Activated gamma-delta T cell treated with anti-CD3 and anti-CD28 coated beads, Interleukin-2, amount 50 U/mL, for 16 hours (primary cell): Measurements from ENCODE around the gene SAPCD2.
"Not testable (repeated sequence)": the region's sequence is repeated elsewhere in the genome, so short reads cannot be mapped to it uniquely, and the experiment has no call there.

Source experiments
- DNase-seq: peaks from one replicate; pipeline ENCODE4 v3.0.0-alpha.2; 2020; ENCODE audit warnings: low read depth

Gene SAPCD2

DNA sequence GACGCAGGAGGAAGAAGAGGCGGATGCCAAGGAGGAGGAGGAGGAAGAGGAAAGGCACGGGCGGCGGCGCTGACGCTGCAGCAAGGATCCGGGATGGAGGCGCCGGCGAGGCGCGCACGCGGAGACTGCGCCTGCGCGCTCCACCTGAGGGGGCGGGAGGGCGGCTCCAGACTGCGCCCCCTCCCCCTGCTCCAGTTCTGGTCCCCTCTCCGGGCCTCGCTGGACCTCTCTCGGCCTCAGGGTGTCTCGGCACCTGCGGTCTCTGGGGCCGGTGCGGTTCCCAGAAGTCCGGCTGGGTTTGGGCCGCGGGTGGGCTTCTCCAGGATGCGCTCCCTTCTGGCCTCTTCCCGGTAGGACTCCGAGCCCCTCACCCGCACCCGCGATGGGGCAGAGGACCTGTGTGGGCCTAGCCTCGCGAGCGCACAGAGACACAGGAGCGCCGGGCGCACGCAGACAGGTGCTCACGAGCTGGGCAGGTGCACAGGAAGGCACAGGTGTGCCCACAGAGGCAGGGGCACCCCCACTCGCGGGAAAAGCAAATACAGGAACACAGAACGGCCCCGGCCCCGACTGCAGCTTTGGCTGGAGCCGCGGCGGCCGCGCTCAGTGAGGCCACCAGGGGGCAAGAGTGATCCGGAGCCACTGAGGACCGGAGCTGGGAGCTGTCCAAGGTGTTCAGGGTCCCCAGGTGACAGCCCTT, 24.1 kb downstream of the SAPCD2 start, which contains the start of gene NPDC1:
Gene NPDC1, minus strand, starts transcription at position 90 of the 700 bp plus-strand sequence. CDS start 188 bp downstream, outside the sequence.
- DNase-seq, result peak; percentile 76

DNA sequence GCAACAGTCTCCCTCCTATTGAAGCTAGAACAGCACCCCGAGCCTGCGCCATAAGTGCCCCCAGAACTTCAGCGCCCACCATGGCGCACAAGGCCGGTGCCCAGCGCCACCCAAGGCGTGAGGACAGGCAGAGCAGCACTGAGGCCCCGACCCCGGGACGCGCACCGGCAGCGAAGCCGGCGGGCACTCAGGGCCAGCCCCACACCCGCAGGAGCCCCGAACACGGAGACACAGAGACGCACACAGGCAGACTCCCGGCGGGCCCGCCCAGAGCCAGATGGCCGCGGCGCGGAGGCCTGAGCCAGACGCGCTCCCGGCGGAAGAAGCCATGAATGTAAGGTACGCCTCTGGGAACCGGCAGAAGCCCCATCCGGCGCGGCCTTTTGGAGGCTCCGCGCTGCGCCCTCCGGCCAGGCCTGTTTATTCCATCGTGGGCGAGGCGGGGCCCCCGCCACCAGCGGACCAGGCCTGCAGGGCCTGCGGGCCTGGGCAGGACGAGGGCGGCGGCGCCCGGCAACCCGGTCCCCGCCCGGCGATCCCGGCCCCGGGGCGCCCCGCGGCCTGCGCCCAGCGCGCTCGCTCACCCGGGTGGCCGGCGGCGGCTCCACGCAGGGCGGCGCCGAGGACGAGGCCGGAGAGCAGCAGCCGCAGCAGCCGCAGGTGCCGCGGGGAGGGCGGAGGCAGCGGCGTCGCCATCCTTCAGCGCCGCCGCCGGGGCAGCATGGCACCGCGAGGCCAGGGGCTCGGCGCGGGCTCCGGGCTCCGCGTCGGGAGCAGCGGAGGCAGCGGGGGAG, 24.9 kb downstream of the SAPCD2 start:
- DNase-seq, result no peak

DNA sequence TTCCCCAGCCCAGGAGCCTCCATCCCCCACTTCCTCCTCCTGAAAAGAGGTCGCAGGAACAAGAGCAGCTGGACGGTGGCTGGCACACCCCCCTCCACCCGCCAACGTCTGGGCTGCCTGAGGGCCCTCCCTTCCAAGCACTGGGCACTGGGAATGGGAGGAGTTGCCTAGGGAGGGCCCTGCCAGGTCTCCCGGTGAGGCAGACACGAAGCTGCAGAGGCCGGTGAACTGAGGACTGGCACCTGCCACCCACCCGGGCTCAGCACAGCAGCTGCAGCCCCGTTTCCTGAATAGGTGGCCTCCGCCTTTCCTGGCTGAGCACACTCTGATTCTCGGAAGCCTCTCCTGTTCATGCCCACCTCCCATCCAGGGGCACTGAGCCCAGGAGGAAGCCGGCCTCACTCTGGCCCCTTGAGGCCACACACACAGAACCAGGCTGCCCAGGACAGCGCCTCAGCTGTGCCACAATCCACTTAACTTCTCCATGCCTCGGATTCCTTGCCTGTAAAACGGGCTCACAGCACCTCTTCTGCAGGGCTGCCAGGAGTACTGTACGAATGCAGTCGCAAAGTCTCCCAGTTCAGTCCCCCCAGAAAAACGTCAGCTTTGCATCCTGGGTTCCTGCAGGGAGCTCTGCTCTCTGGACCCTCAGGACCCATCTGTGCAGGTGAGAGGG, 25.7 kb downstream of the SAPCD2 start:
- DNase-seq, result no peak

DNA sequence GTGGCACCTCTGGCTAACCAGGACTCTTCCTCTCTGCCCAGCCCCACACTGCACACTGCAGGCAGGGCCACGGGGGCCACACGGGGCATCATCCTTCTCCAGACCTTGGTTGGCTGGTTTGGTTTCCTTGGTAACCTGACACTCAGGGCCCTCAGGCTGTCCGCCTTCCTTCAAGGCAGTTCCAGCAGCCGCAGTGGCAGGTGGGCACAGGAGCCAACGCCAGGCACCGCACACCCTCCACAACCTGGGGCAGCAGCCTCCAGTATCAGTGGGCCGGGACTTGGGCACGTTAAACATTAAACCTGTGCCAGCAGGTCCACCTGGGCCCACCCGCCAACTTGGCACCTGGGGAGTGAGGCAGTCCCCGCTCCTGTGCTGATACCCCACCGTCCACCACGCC, 26.3 kb downstream of the SAPCD2 start:
- DNase-seq, result no peak

DNA sequence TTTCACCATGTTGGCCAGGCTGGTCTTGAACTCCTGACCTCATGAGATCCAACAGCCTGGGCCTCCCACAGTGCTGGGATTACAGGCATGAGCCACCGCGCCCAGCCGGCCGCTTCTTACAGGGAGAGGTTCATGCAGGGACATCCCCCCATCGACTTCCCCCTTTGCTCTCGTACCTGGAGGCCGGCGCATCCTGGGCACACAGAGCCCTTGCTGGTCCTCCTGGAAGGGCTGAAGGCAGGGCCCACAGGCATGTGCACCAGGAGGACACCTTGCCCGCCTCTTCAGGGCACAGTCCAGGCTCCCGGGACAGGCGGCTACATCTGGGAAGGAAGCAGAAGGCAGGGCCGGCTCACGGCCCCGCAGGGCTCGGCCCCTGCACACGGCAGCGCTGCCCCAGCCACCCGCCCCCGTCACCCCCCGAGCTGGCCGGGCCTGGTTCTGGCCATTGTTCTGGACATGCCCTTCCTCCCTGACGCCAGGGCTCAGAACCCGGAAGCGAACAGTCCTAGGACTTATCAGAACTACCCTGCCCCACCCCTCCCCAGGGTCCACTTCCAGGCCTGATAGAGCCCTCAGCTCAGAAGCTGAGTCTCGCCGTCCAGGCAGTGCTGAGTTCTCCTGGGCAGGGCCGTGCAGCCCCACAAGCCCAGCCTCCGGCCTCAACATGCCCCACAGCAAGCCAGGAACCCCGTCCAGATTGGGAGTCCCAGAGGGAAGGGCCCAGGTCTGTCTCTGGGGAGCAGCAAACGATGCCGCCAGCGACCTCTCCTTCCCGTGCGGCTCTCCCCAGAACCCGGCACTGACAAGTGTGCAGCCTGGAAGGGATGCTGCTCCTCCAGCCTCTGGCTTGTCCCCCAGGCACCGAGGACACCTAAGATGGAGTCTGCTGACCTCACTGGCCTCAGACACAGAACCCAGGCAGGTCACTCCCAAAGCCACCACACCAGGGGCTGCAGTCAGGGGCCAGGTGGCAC, 27.3 kb downstream of the SAPCD2 start:
- no peak for DNase-seq

DNA sequence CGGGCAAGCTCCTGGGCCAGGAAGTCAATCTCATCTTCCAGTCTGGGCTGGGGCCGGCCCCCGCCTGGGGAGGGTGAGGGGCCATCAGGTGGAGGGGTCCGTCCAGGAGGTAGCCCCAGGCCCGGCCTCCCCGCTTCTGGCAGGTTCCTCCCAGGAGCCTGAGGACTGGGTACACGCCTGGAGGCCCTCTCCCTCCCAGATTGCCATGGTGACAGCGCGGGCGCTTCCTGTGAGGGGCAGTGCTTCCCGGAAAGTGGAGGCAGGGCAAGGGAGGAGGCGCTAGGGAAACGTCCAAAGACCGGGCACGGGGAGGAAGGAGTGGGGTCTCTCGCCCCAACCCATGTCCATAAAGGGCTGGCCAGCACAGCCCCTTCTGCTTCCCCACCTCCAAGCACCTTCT, 29.2 kb downstream of the SAPCD2 start:
- no peak for DNase-seq

DNA sequence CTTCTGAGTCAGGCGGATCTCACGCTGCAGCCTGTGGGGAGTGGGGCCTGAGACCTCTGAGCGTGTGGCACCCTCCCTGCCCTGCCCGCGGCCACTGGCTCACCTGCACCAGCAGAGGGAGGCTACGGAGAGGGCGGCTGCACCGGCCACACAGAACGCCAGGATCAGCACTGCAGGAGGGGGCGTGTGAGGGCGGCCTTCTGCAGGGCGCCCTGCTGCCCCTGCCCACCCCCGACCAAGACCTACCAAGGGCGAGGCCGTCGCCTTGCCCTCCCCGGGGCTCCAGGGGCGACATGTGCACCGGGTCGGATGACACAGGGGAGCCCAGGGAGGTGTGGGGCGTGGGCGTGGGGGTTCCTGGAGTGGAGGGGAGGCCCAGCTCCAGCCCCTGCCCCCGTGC, 29.8 kb downstream of the SAPCD2 start:
- no peak for DNase-seq

DNA sequence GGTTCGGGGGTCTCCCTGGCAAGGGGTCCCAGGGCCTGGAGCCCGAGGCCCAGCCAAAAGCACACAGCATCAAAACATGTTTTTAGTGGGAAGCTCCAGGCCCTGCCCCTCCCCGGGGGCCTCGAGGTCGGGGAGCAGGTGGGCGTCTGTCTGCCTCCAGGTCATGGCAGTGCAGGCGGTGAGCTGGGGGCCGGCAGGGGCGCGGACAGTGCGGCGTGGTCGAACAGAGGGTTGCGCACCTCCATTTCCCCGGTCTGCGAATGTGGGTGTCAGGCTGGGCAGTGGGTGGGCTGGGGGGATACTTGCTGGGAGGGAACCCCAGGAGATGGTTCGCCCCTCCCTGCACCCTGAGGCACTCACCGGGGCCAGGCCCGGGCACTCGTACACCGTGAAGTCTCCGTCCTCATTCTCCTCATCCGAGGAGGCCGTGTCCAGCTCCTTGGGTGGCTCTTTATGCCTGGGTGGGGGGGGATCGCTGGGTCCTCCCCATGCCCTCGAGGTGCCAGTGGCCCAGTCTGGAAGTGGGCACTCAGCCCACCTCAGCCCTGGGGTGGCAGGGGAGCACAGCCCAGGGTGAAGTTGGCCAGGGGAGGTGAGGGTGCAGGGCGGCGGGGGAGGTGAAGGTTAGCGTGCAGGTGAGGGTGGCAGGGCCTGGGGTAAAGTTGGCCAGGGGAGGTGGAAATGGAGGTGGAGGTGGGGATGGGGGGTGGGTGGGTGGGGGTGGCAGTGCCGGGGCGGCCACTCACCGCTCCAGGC, 30.6 kb downstream of the SAPCD2 start:
- no peak for DNase-seq

DNA sequence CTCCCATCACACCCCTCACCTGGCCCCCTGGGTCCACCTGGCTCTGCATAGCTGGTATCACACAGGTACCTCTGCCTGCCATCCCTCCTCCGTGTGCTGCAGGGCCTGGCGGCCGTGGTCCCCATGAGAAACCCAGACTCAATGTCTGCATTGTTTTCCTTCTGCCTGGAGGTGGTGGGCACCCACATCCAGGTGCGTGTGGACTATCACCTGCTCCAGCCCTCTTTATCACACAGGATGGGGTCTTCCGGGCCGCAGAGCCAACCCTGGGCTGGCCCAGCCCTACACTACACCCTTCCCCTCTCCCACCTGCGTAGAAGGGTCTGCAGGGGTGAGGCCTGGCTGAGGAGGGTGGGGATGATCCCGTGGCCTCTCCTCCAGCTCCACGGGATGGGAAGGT, 31.4 kb downstream of the SAPCD2 start:
- DNase-seq, result no peak

DNA sequence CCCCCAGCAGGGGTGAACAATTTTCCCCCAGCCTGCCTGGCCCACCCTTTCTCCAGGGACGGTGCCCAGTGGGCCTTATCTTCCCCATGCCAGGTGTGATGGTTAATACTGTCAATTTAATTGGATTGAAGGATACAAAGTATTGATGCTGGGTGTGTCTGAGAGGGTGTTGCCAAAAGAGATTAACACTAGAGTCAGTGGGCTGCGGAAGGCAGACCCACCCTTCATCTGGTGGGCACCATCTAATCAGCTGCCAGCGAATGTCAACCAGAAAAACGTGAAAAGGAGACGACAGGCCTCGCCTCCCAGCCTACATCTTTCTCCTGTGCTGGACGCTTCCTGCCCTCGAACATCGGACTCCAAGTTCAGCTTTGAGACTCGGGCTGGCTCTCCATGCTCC, 32.9 kb downstream of the SAPCD2 start:
- DNase-seq, result no peak

DNA sequence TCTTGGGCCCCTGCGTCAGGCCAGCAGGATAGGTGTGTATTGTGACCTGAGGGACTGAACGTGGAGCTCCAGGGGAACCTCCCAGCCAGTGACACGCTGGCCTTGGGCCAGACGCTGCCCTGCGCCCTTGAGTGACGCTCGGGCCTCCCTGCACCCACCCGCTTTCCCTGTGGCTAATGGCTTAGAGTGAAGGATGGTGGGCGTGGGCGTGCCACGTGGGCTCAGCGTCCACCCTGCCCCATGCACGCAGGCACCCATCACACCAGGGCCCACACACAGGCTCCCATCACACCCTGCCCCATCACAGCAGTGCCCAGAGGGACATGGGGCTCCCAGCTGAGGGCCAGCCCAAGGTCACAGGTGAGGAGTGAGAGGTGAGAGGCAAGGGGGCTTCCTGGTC, 33.3 kb downstream of the SAPCD2 start:
- no peak for DNase-seq

DNA sequence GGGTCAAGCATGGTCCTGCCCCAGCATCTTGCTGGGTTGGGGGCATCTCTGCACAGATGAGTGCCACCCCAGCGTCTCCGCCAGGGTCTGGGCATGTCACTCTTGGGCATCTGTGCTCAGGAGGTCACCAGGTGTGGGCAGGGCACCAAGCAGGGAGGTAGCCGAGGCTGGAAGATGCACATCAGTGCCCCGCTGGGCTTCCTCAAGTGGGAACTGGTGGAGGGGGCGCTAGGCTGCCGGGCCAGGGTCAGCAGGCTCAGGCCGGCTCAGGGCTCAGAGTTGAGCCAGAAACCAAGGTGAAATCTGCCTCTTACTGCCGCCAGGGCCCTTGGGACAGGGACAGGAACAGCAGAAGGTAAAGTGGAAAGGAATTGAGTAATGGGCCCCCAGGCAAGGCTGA, 34.4 kb downstream of the SAPCD2 start:
- DNase-seq, result no peak

DNA sequence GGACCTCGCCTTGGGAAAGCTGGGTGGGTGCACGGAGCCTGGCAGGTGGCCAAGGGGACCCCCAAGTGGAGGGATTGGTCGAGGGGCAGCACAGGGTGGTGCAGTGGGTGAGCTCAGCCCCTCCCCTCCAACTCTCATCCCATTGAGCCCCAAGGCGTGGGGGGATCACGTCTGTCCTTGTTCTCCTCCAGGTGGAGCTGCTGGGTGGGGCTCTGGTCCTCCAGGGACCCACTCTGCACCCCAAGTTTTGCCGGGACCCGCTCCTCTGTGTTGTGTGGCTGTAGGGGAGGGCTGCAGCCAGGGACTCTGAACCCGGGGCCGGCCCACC, 34.9 kb downstream of the SAPCD2 start:
- DNase-seq, result no peak

DNA sequence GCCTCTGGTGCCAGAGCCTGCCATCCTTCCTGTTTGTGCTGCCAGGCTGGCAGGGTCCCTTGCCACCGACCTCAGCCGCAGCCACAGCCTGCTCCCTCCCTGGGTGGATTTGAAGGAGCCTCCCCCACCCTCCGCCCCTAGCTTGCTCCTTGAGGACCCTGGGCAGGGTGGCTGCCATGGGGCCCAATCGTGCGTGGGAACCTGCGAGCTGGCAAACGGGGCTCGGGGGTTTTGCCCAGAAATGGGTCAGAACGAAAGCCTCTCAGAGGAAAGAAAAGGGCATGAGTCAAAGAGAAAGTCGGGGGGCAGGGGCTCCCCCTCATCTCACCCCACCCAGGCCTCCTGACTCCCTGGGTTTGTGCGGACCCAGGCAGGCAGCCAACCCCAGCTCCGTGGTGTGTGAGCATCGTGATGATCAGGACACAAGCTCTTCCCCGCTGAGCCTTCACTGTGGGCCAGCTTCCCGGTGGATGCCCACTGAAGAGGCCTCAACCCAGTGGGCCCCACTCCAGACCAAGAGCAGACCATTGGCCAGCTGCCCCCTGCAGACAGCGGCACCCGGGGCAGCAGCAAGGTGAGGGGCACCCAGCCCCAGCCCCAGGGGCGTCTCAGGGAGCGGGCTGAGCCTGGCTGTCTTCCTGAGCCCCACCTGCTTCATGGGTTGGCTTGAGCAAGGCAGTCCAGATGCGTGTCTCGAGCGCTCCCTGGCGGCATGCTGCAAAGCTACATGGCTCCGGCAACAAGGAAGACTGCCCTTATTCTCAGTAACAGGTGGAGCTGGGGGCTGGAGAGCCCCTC, 35.4 kb downstream of the SAPCD2 start:
- peak; percentile 76 for DNase-seq

DNA sequence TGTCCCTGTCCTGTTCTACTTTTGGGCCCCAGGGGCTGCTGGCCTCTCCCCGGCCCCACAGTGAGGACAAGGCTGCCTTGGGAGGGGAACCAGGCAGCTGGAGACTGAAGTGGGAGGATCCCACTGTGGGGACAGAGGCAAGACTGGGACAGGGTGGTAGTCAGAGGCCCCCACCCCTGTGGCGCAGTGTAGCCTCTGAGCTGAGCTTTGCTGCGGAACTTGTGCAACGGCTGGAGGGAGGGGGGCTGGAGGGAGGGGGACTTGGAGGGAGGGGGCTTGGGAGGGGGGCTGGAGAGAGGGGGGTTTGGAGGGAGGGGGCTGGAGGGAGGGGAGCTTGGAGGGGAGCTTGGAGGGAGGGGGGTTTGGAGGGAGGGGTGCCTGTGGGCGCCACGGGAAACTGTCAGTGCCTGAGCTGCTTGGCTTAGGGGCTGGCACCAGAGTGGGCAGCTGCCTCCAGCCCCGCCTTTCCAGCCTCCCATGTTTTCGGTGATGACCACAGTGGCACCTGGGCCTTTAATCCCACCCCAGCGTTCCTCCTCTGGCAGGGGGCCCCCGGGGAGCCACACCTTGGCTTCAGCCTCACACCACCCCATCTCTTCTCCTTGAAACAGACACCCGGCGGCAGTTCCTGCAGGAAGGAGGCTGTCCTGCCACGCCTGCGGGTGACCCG, 36.2 kb downstream of the SAPCD2 start:
- DNase-seq, result no peak

DNA sequence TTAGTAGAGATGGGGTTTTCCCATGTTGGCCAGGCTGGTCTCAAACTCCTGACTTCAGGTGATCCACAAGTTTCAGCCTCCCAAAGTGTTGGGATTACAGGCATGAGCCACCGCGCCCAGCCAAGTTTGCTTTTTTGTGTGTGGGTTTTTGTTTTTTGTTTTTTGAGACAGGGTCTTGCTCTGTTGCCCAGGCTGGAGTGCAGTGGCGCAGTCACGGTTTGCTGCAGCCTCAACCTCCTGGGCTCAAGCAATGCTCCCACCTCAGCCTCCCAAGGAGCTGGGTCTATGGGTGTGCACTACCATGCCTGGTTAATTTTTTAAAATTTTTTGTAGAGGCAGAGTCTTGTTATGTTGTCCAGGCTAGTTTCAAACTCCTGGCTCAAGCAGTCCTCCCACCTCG, 36.9 kb downstream of the SAPCD2 start:
- not testable (repeated sequence) for DNase-seq

DNA sequence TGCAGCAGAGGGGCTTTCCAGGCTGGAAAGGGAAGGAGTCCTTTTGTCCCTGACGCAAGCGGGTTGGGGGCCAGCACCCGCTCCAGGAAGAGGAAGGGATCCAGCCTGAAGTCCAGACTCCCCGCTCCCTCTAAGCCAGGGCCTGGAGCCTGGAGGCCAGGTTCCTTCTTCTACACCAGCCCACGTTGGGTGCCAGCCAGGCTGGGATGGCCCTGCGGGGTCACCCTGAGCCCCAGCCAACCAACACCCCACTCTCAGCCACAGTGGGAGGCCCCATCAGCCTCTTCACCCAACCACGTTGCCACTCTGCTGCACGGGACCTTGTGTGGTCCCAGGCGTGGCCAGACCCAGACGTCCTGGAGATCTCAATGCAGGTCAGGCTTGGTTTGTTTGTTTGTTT, 37.5 kb downstream of the SAPCD2 start:
- no peak for DNase-seq

DNA sequence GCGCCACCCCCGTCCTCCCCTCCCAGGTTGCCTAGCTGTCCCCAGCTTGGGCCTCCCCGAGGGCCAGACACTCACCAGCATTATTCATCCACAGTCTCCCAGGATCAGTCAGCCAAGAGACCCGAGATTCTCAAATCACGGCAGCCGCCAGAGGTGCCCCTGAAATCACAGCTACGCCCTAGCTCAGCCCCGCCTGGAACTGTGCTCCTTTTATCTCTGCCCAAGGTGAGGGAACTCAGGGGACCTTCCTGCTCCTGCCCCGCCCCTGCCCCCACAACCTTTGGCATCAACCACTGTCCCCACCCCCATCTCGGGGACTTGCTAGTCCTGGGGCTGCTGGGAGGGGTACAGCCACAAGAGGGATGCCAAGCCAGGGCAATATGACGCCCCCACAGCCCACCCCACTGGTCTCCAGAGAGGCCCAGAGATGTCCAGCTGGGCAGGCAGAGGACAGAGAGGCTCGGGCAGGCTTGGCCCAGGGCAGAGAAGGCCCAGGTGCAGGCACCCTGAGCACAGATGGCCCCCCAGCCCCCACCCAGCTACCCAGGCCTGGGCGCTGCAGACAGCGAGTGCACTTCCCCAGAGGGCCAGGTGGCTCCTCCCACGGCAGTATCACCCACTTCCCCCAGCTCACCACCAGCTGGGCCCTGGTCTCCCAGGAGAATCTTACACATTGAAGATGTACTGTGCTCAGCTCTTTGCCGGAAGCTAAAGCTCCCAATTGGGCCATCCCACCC, 38.3 kb downstream of the SAPCD2 start, which contains the start of gene FUT7:
Gene FUT7, minus strand, starts transcription at position 185 of the 737 bp plus-strand sequence. Its CDS starts 97 bp downstream, at position 88.
- DNase-seq, result no peak
